ENCODE measurements around the gene H2BW2.

- TF ChIP-seq ELF4 (CRISPR knock-in tag; IDR thresholded peaks at IDR 0.05; ENCODE audit: borderline replicate concordance) (no peak), THAP11 (CRISPR knock-in tag; IDR thresholded peaks at IDR 0.05) (no peak), RFXANK (CRISPR knock-in tag; IDR thresholded peaks at IDR 0.05) (no peak), CHD2 (IDR thresholded peaks at IDR 0.05; ENCODE audit: low read depth, low read length) (no peak), STAT5B (CRISPR knock-in tag; IDR thresholded peaks at IDR 0.05) (no peak), POLR2A (IDR thresholded peaks at IDR 0.05; ENCODE audit: insufficient read depth in 1 of 2, low read depth in 2 of 2, low read length in 2 of 2) (no peak), ZNF710 (CRISPR knock-in tag; IDR thresholded peaks at IDR 0.05; ENCODE audit: borderline replicate concordance) (no peak), ATF3 (CRISPR knock-in tag; IDR thresholded peaks at IDR 0.05) (no peak), MAX (IDR thresholded peaks at IDR 0.05) (no peak), SALL1 (CRISPR knock-in tag; IDR thresholded peaks at IDR 0.05) (no peak), CBX5 (CRISPR knock-in tag; IDR thresholded peaks at IDR 0.05; ENCODE audit: borderline replicate concordance) (no peak), KDM5A (IDR thresholded peaks at IDR 0.05; ENCODE audit: borderline replicate concordance, low read length) (no peak)
- TF ChIP-seq, protein P1, sequence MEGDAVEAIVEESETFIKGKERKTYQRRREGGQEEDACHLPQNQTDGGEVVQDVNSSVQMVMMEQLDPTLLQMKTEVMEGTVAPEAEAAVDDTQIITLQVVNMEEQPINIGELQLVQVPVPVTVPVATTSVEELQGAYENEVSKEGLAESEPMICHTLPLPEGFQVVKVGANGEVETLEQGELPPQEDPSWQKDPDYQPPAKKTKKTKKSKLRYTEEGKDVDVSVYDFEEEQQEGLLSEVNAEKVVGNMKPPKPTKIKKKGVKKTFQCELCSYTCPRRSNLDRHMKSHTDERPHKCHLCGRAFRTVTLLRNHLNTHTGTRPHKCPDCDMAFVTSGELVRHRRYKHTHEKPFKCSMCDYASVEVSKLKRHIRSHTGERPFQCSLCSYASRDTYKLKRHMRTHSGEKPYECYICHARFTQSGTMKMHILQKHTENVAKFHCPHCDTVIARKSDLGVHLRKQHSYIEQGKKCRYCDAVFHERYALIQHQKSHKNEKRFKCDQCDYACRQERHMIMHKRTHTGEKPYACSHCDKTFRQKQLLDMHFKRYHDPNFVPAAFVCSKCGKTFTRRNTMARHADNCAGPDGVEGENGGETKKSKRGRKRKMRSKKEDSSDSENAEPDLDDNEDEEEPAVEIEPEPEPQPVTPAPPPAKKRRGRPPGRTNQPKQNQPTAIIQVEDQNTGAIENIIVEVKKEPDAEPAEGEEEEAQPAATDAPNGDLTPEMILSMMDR (CRISPR knock-in tag; IDR thresholded peaks at IDR 0.05) = no peak
- TF ChIP-seq, protein P2, sequence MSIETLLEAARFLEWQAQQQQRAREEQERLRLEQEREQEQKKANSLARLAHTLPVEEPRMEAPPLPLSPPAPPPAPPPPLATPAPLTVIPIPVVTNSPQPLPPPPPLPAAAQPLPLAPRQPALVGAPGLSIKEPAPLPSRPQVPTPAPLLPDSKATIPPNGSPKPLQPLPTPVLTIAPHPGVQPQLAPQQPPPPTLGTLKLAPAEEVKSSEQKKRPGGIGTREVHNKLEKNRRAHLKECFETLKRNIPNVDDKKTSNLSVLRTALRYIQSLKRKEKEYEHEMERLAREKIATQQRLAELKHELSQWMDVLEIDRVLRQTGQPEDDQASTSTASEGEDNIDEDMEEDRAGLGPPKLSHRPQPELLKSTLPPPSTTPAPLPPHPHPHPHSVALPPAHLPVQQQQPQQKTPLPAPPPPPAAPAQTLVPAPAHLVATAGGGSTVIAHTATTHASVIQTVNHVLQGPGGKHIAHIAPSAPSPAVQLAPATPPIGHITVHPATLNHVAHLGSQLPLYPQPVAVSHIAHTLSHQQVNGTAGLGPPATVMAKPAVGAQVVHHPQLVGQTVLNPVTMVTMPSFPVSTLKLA (IDR thresholded peaks at IDR 0.05) = no peak
These were observed 30.9 kb upstream of the H2BW2 start for GRCh38 chrX:104008831-104009230.
